Sigmoid colon (tissue), 3 donors: ENCODE measurements around the gene ZNF474.

Source experiments
- POLR2A ChIP-seq, 2 donors: fragments of 450-650 bp; IDR thresholded peaks; one replicate each; pipeline ENCODE4 v1.6.1; 2016; ENCODE audit warnings: antibody characterized with exemption in 2 of 2, mild to moderate bottlenecking in 2 of 2, moderate library complexity in 2 of 2
- TF ChIP-seq, protein P1 (sequence below), 4 experiments: fragments of 450-650 bp in 3 of 4; fragments of 200-600 bp in 1 of 4; IDR thresholded peaks; one replicate each; pipeline ENCODE4 v1.5.1; 2016 to 2019; ENCODE audit warnings: antibody characterized with exemption in 4 of 4, mild to moderate bottlenecking in 3 of 4, moderate library complexity in 2 of 4

GRCh38 chr5:122202952-122203351 lies 73.6 kb downstream of the ZNF474 start:
- TF ChIP-seq, protein P1, sequence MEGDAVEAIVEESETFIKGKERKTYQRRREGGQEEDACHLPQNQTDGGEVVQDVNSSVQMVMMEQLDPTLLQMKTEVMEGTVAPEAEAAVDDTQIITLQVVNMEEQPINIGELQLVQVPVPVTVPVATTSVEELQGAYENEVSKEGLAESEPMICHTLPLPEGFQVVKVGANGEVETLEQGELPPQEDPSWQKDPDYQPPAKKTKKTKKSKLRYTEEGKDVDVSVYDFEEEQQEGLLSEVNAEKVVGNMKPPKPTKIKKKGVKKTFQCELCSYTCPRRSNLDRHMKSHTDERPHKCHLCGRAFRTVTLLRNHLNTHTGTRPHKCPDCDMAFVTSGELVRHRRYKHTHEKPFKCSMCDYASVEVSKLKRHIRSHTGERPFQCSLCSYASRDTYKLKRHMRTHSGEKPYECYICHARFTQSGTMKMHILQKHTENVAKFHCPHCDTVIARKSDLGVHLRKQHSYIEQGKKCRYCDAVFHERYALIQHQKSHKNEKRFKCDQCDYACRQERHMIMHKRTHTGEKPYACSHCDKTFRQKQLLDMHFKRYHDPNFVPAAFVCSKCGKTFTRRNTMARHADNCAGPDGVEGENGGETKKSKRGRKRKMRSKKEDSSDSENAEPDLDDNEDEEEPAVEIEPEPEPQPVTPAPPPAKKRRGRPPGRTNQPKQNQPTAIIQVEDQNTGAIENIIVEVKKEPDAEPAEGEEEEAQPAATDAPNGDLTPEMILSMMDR (IDR thresholded peaks at IDR 0.05), result no peak
- TF ChIP-seq POLR2A (IDR thresholded peaks at IDR 0.05), result no peak
